HG03565 (cell line): ENCODE results near the gene LRFN3.
"Not testable (repeated sequence)": the region's sequence is repeated elsewhere in the genome, so short reads cannot be mapped to it uniquely, and the experiment has no call there.

Experiments
- ATAC-seq: cut with Tn5 transposase; IDR thresholded peaks from one replicate; pipeline ENCODE4 v1.9.1; 2021; ENCODE audit warnings: mild to moderate bottlenecking, moderate library complexity; ENCODE audit not compliant: unreplicated experiment

LRFN3 gene

DNA sequence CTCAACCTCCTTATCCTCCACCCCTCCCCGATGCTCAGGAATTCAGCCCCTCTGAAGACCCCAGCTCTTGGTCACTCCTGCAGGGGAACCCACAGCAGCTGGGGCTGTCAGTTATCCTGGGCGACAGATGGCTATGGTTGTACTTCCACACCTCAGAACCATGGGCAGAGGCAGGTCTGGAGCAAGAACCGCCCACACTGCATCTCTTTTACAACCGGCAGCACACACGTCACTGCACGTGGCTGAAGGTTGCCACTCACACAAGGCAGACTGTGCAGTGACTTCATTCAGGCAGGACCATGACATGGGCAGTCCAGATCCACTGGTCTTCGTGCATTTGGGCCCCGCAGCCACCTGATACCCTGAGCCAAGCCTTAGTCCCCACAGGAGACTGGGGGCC, 37.3 kb downstream of the LRFN3 start:
- no peak for ATAC-seq

DNA sequence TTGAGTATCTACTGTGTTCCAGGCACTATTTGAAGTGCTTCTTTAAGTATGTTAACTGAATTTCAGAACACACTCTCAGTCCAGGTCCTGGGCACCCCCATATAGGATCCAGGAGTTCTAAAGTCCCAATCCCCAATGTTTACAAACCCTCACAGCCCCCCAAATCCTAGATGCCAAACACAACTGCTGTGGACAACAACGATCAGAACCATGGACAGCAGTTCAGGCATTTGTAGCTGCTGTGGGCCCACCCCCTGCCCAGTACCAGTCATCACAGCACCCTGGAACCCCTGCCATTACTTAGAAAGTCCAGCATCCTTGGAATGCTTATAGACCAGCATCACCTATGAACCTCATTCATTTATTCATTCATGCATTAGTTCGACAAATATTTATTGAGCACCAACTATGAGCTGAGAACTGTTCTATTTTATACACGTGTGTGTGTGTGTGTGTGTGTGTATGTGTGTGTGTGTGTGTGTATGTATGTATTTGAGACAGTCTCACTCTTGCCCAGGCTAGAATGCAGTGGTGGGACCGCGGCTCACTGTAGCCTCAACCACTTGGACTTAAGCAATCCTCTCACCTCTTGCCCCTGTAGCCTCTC, 39.5 kb downstream of the LRFN3 start:
- no peak for ATAC-seq

DNA sequence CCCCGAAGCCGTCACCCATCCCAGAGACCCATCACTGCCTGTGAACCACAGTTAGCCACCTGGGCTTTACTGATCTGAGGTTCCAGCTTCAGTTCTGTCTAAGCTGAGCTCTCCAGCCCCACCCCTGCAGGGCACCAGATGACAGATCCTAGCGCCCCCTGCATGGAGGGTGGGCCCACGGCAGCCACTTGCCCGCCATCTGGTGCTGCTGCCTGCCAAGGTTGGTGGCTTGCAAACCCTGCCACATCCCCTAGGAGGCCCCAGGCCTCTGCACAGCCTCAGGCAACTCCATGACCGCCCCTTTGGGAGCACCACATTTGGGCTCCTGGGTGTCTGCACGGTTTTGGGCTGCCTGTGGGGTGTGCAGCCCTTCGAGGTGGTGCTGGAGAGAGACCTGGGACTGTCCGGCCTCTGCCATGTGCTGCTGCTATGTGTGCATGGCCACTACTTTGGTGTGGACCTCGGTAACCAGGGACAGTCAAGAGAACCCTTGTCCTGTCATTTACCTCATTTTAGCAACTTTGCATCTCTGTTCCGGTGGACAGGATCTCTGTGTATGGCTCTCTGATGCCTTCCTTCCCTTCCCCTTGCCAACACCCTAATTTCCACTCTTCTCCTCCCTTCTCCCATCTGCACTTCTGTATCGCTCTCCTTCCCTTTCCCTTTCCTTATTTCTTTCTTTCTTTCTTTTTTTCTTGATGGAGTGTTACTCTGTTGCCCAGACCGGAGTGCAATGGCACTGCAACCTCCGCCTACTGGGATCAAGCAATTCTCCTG, 41.5 kb downstream of the LRFN3 start:
- ATAC-seq = no peak

DNA sequence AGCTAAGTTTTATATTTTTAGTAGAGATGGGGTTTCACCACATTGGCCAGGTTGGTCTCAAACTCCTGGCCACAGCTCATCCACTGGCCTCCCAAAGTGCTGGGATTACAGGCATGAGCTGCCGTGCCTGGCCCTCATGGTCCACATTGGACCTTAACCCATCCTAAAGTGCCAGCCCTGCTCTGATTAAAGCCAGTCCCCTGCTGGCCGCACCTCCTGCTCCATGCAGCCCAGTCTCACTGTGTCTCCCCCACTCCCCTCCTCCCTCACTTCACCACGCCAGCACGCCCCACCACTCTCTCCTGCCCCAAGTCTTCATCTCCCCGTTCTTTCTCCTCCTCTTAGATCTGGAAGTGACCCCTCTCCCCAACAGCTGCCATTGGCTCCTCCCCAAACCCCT, 42.1 kb downstream of the LRFN3 start:
- no peak for ATAC-seq

DNA sequence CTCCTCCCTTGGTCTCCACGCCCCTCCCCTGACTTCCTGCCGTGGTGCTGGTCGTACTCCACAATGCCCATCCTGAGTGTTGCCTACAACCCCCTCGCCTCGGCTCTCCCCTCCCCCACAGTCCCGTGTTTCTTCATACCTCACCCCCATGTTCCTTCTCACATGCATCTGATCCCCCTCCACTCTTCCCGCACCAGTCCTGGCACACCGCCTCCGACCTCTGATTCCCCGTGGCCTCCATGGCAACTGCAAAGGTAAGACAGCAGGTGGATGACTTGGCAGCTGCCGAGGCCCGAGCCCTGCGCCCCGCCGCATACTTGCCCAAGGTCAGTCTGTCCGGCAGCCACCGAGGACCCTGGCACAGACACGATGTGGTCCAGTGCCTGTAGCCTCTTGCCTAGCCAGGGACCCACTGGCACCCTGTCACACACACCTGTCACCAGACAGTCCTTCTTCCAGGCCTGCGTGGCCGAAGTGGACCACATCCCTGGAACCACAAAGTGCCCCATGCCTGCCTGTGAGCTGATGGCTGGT, 42.7 kb downstream of the LRFN3 start:
- ATAC-seq = no peak

DNA sequence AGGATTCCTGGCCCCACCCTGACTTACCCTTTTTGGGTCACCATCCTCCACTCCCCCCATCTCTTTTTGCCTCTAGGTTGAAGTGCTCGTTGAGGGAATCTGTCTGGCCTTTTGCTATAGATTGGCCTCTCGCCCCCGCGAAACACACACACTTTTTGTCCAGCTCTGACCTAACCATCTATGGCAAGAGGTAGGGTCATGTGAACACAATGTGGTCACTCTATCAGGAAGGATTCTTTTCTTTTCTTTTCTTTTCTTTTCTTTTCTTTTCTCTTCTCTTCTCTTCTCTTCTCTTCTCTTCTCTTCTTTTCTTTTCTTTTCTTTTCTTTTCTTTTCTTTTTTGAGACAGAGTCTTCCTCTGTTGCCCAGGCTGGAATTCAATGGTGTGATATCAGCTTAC, 44.8 kb downstream of the LRFN3 start:
- ATAC-seq = not testable (repeated sequence)

DNA sequence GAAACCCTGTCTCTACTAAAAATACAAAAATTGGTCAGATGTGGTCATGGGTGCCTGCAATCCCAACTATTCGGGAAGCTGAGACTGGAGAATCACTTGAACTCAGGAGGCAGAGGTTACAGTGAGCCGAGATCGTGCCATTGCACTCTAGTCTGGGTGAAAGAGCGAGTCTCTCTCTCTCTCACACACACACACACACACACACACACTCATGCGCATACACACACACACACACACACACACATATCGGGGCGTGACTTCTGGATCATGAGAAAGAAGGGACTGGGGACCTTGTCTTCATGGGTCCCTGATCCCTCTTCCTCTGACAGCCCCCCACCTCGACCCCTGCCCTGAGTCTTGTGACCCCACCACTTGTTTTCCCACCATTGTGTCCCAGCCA, 47.0 kb downstream of the LRFN3 start:
- ATAC-seq = no peak

DNA sequence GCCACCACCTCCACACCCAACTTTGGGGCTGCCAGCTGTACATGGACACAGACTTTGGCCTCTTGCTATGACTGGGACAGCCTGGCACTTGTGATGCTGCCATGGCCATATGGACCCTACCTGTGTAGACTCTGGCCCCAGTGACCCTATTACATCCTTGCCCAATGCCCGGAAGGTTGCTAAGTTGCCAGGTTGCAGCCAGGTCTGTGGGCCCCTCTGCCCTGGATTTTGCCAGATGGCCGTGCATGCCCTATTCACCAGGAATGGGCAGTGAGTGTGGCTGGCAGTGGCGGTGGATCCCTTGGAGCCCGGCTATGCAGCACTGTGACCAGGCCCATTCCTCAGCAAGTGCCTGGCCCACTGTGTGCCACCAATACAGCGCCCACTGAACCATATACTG, 49.9 kb downstream of the LRFN3 start:
- ATAC-seq = no peak

DNA sequence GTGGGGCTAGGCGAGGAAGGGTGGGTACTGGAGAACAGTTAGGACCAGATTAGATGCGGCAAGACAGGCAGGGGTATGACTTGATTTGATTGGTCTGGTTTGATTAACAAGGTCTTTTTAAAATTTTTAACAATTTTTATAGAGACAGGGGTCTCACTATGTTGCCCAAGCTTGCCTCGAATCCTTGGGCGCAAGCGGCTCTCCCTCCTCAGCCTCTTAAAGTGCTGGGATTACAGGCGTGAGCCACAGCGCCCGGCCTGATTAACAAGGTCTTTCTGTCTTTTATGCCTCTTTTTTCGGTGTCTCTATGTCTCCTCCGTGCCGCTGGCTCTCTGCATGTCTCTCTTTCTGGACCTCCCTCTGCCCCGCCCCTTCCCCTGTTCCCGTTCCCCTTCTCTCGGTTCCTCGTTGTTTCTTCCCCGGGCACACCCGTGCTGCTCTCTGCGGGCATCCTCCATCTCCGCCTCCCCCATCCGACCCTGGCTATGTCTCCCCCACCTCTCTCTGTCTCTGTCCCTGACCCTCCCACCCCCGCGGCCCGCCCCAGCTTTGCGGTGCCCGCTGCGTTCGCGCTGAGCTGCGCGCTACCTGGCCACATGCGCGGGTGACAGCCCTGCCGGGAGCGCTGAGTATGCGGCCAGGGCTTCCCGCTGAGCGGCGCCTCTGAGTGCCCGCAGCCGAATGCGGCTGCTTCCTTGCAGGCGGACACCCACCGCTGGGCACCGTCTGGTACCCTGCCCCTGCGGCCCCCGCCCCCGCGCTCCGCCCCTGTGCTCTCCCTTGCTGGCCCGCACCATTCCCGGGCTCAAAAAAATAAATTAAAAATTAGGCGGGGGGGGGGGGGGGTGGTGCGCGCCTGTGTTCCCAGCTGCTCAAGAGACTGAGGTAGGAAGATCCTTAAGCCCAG, 50.7 kb downstream of the LRFN3 start:
- no peak for ATAC-seq

DNA sequence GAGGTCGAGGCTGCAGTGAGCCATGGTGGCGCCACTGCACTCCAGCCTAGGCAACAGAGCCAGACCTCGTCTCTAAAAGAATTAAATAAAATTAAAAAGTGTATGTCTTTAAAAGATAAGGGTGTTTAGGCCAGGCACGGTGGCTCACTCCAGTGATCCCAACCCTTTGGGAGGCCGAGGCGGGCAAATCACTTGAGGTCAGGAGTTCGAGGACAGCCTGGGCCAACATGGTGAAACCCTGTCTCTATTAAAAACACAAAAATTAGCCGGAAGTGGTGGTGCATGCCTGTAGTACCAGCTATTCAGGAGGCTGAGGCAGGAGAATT, 51.4 kb downstream of the LRFN3 start:
- ATAC-seq = no peak

DNA sequence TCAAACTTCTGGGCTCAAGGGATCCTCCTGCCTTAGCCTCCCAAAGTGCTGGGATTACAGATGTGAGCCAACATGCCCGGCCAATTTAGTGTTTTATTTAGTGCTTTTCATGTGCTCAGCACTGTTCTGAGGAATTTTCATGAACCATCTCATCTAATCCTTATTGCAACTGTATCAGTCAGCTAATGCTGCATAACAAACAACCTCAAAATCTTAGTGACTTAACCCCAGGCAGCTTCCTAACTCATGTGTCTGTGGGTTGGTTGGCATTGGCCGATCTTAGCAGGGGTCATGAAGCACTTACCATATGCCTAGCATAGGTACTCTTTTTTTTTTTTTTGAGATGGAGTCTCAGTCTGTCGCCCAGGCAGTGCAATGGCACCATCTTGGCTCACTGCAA, 52.6 kb downstream of the LRFN3 start:
- no peak for ATAC-seq

DNA sequence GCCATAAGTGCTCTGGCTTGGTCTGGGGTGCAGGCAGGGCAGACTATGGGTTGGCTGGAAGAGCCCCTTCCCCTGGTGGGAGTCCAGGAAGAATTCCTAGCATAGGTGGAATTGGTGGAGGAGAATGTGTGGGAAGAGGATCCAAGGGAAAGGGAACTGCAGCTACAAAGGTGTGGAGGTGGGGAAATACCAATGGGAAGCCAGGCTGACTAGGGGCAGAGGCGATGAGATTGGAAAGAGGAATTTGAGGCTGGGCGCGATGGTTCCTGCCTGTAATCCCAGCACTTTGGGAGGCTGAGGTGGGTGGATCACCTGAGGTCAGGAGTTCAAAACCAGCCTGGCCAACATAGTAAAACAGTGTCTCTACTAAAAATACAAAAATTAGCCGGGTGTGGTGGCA, 54.0 kb downstream of the LRFN3 start:
- ATAC-seq = no peak

DNA sequence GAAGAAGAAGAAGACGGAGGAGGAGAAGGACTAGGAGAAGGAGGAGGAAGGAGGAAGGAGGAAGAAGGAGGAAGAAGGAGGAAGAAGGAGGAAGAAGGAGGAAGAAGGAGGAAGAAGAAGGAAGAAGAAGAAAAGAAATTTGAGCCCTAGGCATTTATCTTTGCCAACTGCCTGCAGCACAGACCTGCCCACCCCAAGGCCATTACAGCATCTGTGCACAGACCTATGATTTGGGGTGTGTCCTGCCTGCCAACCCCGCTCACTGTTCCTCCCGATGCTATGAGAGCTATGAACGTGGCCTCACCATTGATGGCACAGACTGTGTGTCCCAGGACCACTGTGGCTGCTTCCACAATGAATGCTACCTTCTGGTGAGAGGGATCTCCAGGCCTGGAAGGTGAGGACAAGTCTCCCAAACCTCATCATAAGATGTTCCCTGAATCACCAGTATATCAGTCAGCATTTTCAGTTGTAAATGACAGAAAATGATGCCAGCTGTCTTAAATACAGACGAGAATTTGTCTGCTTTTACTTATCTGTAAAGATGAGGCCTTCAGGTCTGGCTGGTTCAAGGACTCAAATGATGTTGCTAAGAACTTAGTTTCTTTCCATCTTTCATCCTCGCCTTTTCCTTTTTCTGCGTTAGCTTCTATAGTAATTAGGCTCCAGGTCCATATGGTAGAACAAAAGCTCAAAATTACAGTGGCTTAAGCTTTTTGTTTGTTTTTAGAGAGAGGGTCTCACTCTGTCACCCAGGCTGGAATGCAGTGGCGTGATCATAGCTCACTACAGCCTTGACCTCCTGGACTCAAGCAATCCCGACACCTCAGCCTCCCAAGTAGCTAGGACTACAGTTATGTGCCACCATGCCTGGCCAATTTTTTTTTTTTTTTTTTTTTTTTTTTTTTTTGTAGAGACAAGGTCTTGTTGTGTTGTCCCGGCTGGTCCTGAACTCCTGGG, 54.9 kb downstream of the LRFN3 start:
- no peak for ATAC-seq

DNA sequence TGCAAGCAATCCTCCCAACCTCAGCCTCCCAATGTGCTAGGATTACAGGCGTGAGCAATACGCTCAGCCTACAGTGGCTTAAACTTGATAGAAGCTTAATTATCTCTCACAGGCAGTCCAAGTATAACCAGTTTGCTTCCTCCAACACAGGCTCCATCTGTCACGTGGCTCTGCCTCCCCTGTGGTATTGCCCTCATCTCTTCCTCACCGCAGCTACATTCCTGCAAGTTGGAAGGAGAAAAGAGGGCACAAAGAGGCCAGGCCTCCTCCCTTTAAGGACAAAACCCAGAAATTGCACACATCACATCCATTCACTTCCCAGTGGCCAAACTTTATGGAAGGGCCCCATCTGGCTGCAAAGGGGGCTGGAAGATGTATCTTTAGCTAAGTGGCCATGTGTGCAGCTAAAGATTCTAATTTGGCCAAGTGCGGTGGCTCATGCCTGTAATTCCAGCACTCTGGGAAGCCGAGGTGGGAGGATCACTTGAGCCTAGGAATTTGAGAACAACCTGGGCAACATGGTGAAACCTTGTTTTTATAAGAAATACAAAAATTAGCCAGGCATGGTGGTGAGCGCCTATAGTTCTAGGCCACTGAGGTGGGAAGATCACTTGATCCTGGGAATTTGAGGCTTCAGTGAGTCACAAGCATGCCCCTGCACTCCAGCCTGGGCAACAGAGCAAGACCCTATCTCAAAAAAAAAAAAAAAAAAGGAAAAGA, 55.7 kb downstream of the LRFN3 start:
- no peak for ATAC-seq

DNA sequence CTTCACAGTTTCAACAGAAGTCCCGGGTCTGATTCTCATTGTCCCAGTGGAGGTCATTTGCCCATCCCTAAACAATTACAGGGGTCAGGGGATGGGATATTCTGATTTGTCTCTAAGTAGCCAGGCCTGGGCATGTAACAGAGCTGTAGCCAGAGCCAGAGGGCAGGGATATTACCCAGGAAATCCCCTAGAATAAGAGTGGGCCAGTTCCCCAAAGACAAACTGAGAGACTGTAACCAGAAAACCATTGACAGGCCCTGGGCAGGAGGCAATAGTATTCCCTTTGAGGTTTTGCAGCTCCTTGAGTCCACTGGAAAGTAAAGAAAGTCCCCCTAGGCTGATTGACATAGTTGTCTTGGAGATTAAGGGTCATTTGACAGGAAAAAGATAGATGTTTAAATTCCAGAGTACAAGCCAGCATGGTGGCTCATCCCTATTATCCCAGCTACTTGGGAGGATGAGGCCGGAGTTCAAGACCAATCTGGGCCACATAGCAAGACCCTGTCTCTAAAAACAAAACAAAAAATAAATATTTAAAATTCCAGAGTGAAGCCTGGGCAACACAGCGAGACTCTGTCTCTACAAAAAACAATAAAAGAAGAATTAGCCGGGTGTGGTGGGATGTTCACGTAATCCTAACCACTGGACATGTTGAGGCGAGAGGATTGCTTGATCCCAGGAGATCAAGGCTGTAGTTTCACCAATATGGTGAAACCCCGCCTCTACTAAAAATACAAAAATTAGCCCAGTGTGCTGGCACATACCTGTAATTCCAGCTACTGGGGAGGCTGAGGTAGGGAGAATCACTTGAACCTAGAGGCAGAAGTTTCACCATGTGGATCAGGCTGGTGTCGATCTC, 57.0 kb downstream of the LRFN3 start:
- no peak for ATAC-seq

DNA sequence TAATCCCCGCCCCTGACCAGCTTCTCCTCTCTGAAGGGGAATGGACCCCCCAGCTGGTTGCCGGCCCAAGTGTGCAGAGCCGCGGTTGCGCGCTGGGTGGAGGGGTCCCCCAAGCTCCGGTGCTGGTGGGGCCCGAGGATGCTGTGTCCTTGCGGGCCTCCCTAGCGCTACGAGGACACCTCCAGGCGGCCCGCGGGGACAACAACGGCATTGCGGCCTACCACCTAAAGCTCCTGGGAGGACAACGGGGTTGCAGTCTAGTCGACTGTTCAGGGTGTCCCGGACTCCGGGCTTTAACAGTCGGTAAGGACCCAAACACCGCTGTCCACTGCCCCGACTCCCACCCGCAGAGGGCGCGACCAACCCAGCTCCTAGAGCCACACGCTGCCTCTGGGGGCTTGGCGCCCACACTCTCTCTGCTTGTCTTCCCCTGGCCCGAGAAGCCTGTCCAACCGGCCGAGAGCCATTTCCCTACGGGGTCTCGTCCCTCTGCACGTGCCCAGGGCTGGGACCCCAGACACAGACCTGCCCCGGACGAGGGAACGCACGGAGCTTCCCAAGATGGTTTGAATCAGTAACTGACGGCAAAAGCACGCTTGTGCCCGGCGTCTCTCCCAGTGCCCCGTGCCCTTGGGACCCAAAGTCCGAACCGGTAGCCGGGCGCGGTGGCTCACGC, 57.9 kb downstream of the LRFN3 start:
- no peak for ATAC-seq
